GM15510 (cell line): ENCODE measurements around the gene PDE7B.

Experiments
- POLR2A ChIP-seq: IDR thresholded peaks from 3 replicates; pipeline ENCODE4 v1.6.1; 2011; ENCODE audit warnings: borderline replicate concordance; ENCODE audit not compliant: insufficient read length; ENCODE audit errors: extremely low read depth

PDE7B gene

GRCh38 chr6:135851442-135852271 lies at the start of gene PDE7B:
Gene PDE7B, plus strand, starts transcription at chr6:135851701.
- no peak for TF ChIP-seq POLR2A

GRCh38 chr6:135801755-135802465 lies 49.6 kb upstream of the PDE7B start:
- TF ChIP-seq POLR2A = no peak

- no peak for TF ChIP-seq POLR2A
Observed at GRCh38 chr6:135810486-135810885, 41.0 kb upstream of the PDE7B start.

GRCh38 chr6:135811170-135811569 lies 40.3 kb upstream of the PDE7B start:
- TF ChIP-seq POLR2A = no peak

GRCh38 chr6:135811644-135812526 lies 39.6 kb upstream of the PDE7B start:
- no peak for TF ChIP-seq POLR2A

- no peak for TF ChIP-seq POLR2A
Observed at GRCh38 chr6:135813401-135813800, 38.1 kb upstream of the PDE7B start.

- TF ChIP-seq POLR2A = no peak
Observed at GRCh38 chr6:135814043-135814442, 37.5 kb upstream of the PDE7B start.

- no peak for TF ChIP-seq POLR2A
Observed at GRCh38 chr6:135815216-135815615, 36.3 kb upstream of the PDE7B start.

GRCh38 chr6:135817035-135817434 lies 34.5 kb upstream of the PDE7B start:
- TF ChIP-seq POLR2A = no peak

- no peak for TF ChIP-seq POLR2A
Observed at GRCh38 chr6:135819665-135820064, 31.8 kb upstream of the PDE7B start.

GRCh38 chr6:135820340-135820739 lies 31.2 kb upstream of the PDE7B start:
- no peak for TF ChIP-seq POLR2A

GRCh38 chr6:135823851-135824250 lies 27.6 kb upstream of the PDE7B start:
- TF ChIP-seq POLR2A = no peak

- no peak for TF ChIP-seq POLR2A
Observed at GRCh38 chr6:135826236-135826804, 25.2 kb upstream of the PDE7B start.

- TF ChIP-seq POLR2A = no peak
Observed at GRCh38 chr6:135828021-135828420, 23.5 kb upstream of the PDE7B start.

- no peak for TF ChIP-seq POLR2A
Observed at GRCh38 chr6:135830452-135830881, 21.0 kb upstream of the PDE7B start.

- no peak for TF ChIP-seq POLR2A
Observed at GRCh38 chr6:135831016-135831415, 20.5 kb upstream of the PDE7B start.

GRCh38 chr6:135832166-135832565 lies 19.3 kb upstream of the PDE7B start:
- TF ChIP-seq POLR2A = no peak
